Measurements from ENCODE around the gene MYO9A. TPM values are rescaled to one million over a fixed set of nuclear protein-coding genes. Genes with fewer than 3 reads are reported as not detected.

The MYO9A gene
- total RNA-seq, 1 experiment from 2014 or later: 23.0 TPM

GRCh38 chr15:72034859-72035650, 82.9 kb downstream of the MYO9A start:
- no peak overlapping the region for H3K4me2 ChIP-seq (ENCODE audit: low read length)
- ChIA-PET RAD21 (ENCODE audit: low non-redundant PET in 1 of 2, low total read pairs in 2 of 2, uncharacterized antibody in 2 of 2, unreplicated experiment in 2 of 2) (no interaction called here), CTCF (no interaction called here), POLR2A (no interaction called here)
- intact Hi-C loops (cut with micrococcal nuclease): no loop called here
- no peaks in the 10 kb centered on the region for H3K9me2 ChIP-seq (ENCODE audit: insufficient read depth)
- 0 out of 2 replicates have a peak, but pooled peaks cover 4% of the 10 kb centered on the region for H3K79me2 ChIP-seq (ENCODE audit: insufficient read depth, low read length)
- no peak overlapping the region for H3K9ac ChIP-seq (ENCODE audit: low read length)
- BruUV-seq (replicated peaks): no TSS peak
- H3K9me3 ChIP-seq (ENCODE audit: control insufficient read depth in 1 of 2, insufficient read depth in 1 of 2, low read depth in 1 of 2, low read length in 2 of 2): no peaks in the 10 kb centered on the region
- no peak for DNase-seq (ENCODE audit: low read depth, low spot score)
- H3K36me3 ChIP-seq (ENCODE audit: control insufficient read depth in 1 of 2, insufficient read depth in 2 of 2, low read length in 2 of 2): no peaks in the 10 kb centered on the region; a peak in 1 of 4 replicates
- no peak overlapping the region for H3K4me3 ChIP-seq (replicated peaks in 1 of 2; ENCODE audit: low read depth in 1 of 2, low read length in 2 of 2)
- no peak for TF ChIP-seq YY1 (IDR thresholded peaks at IDR 0.05; ENCODE audit: extremely low read depth, insufficient replicate concordance, low read depth, low read length)
- no peak for TF ChIP-seq SP1 (IDR thresholded peaks at IDR 0.05; ENCODE audit: low read depth)
- no peak for TF ChIP-seq SIN3A (IDR thresholded peaks at IDR 0.05; ENCODE audit: low read depth)
- TF ChIP-seq FOSL1 (IDR thresholded peaks at IDR 0.05; ENCODE audit: low read depth): no peak
- no peak for TF ChIP-seq ZNF274 (IDR thresholded peaks at IDR 0.05; ENCODE audit: low read depth, low read length)
- TF ChIP-seq ELF1 (IDR thresholded peaks at IDR 0.05; ENCODE audit: borderline replicate concordance, low read depth): no peak
- H3K27ac ChIP-seq (ENCODE audit: low read depth, low read length): no peak overlapping the region
- H3K4me1 ChIP-seq (ENCODE audit: control insufficient read depth in 1 of 2, insufficient read depth in 2 of 2, low read length in 2 of 2): peaks cover 0 to 11% of the 10 kb centered on the region in 2 experiments; a peak in 2 of 4 replicates
- no peak overlapping the region for H2AFZ ChIP-seq (ENCODE audit: low read depth, low read length, poor library complexity, severe bottlenecking)
- H4K20me1 ChIP-seq (ENCODE audit: insufficient read depth): no peaks in the 10 kb centered on the region
- no peak for ATAC-seq
- no peaks in the 10 kb centered on the region for H3K27me3 ChIP-seq (ENCODE audit: insufficient read depth, low read length)

DNA sequence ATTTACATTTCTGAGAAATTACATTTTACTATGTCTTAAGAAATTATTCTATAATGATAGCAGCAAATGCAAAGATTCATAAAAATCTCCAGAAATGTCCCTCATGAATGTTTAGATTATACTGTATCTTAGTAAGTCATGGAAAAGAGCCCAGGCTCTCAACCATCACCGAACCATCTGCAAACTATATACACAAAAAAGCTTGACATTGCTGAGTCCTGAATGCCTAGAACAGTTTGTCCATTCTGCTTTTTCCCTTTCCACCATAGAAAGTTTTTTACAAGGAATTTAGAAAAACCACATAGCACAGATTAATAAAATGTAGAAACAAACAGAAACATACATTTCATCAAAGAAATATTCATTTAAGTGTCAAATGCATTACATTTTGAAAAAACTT, 83.6 kb downstream of the MYO9A start:
- no peak overlapping the region for H3K9ac ChIP-seq (ENCODE audit: low read length)
- H2AFZ ChIP-seq (ENCODE audit: low read depth, low read length, poor library complexity, severe bottlenecking): no peak overlapping the region
- ChIA-PET CTCF (no interaction called here), POLR2A (no interaction called here), RAD21 (ENCODE audit: low non-redundant PET in 1 of 2, low total read pairs in 2 of 2, uncharacterized antibody in 2 of 2, unreplicated experiment in 2 of 2) (no interaction called here)
- peaks cover 0 to 11% of the 10 kb centered on the region in 2 experiments; a peak in 2 of 4 replicates for H3K4me1 ChIP-seq (ENCODE audit: control insufficient read depth in 1 of 2, insufficient read depth in 2 of 2, low read length in 2 of 2)
- no peak overlapping the region for H3K4me2 ChIP-seq (ENCODE audit: low read length)
- DNase-seq (ENCODE audit: low read depth, low spot score) (no peak), ATAC-seq (no peak)
- H3K36me3 ChIP-seq (ENCODE audit: control insufficient read depth in 1 of 2, insufficient read depth in 2 of 2, low read length in 2 of 2): no peaks in the 10 kb centered on the region; a peak in 1 of 4 replicates
- no peaks in the 10 kb centered on the region for H4K20me1 ChIP-seq (ENCODE audit: insufficient read depth)
- H3K27me3 ChIP-seq (ENCODE audit: insufficient read depth, low read length): no peaks in the 10 kb centered on the region
- no peak overlapping the region for H3K4me3 ChIP-seq (replicated peaks in 1 of 2; ENCODE audit: low read depth in 1 of 2, low read length in 2 of 2)
- no peaks in the 10 kb centered on the region for H3K9me3 ChIP-seq (ENCODE audit: control insufficient read depth in 1 of 2, insufficient read depth in 1 of 2, low read depth in 1 of 2, low read length in 2 of 2)
- 0 out of 2 replicates have a peak, but pooled peaks cover 4% of the 10 kb centered on the region for H3K79me2 ChIP-seq (ENCODE audit: insufficient read depth, low read length)
- intact Hi-C loops (cut with micrococcal nuclease): no loop called here
- H3K27ac ChIP-seq (ENCODE audit: low read depth, low read length): no peak overlapping the region
- no TSS peak for BruUV-seq (replicated peaks)
- H3K9me2 ChIP-seq (ENCODE audit: insufficient read depth): no peaks in the 10 kb centered on the region
- TF ChIP-seq POLR2AphosphoS5 (IDR thresholded peaks at IDR 0.05; ENCODE audit: low read depth, low read length): no peak
- TF ChIP-seq, protein P1, sequence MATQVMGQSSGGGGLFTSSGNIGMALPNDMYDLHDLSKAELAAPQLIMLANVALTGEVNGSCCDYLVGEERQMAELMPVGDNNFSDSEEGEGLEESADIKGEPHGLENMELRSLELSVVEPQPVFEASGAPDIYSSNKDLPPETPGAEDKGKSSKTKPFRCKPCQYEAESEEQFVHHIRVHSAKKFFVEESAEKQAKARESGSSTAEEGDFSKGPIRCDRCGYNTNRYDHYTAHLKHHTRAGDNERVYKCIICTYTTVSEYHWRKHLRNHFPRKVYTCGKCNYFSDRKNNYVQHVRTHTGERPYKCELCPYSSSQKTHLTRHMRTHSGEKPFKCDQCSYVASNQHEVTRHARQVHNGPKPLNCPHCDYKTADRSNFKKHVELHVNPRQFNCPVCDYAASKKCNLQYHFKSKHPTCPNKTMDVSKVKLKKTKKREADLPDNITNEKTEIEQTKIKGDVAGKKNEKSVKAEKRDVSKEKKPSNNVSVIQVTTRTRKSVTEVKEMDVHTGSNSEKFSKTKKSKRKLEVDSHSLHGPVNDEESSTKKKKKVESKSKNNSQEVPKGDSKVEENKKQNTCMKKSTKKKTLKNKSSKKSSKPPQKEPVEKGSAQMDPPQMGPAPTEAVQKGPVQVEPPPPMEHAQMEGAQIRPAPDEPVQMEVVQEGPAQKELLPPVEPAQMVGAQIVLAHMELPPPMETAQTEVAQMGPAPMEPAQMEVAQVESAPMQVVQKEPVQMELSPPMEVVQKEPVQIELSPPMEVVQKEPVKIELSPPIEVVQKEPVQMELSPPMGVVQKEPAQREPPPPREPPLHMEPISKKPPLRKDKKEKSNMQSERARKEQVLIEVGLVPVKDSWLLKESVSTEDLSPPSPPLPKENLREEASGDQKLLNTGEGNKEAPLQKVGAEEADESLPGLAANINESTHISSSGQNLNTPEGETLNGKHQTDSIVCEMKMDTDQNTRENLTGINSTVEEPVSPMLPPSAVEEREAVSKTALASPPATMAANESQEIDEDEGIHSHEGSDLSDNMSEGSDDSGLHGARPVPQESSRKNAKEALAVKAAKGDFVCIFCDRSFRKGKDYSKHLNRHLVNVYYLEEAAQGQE (IDR thresholded peaks at IDR 0.05; ENCODE audit: low read depth): no peak
- no peak for TF ChIP-seq EZH2phosphoT487 (IDR thresholded peaks at IDR 0.05; ENCODE audit: borderline replicate concordance)
- TF ChIP-seq TCF7L2 (IDR thresholded peaks at IDR 0.05; ENCODE audit: borderline replicate concordance, extremely low read depth, insufficient read depth, insufficient read length): no peak
- TF ChIP-seq, protein P2, sequence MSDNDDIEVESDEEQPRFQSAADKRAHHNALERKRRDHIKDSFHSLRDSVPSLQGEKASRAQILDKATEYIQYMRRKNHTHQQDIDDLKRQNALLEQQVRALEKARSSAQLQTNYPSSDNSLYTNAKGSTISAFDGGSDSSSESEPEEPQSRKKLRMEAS (IDR thresholded peaks at IDR 0.05): no peak
- TF ChIP-seq, protein P3, sequence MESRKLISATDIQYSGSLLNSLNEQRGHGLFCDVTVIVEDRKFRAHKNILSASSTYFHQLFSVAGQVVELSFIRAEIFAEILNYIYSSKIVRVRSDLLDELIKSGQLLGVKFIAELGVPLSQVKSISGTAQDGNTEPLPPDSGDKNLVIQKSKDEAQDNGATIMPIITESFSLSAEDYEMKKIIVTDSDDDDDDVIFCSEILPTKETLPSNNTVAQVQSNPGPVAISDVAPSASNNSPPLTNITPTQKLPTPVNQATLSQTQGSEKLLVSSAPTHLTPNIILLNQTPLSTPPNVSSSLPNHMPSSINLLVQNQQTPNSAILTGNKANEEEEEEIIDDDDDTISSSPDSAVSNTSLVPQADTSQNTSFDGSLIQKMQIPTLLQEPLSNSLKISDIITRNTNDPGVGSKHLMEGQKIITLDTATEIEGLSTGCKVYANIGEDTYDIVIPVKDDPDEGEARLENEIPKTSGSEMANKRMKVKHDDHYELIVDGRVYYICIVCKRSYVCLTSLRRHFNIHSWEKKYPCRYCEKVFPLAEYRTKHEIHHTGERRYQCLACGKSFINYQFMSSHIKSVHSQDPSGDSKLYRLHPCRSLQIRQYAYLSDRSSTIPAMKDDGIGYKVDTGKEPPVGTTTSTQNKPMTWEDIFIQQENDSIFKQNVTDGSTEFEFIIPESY (IDR thresholded peaks at IDR 0.05; ENCODE audit: extremely low read depth, insufficient replicate concordance, low read length): no peak
- no peak for TF ChIP-seq EGR1 (IDR thresholded peaks at IDR 0.05; ENCODE audit: low read depth)
- no peak for TF ChIP-seq EZH2 (IDR thresholded peaks at IDR 0.05)
